Adrenal gland (tissue), 12 donors: ENCODE measurements around the gene IGSF22. TPM values are rescaled to one million over a fixed set of nuclear protein-coding genes. Genes with fewer than 3 reads are reported as not detected.
"Not testable (repeated sequence)": the region's sequence is repeated elsewhere in the genome, so short reads cannot be mapped to it uniquely, and the experiment has no call there.

Experiments used
- DNase-seq, 7 donors: peaks; one replicate each; pipeline ENCODE4 v3.0.0-alpha.2; 2019 to 2020
- H3K27ac ChIP-seq, 5 donors: fragments of 200-600 bp; sonication (generic) in 4 of 5; 1 replicate in 3 of 5; 2 replicates in 2 of 5; pipeline versions ENCODE4 v1.5.1 to v1.8.0; 2016 to 2020; ENCODE audit warnings: mild to moderate bottlenecking in 1 of 5
- H3K27me3 ChIP-seq: fragments of 200-600 bp; 2 replicates; pipeline ENCODE4 v1.8.0; 2021
- H3K36me3 ChIP-seq, 2 donors: fragments of 200-600 bp; replicated peaks in 1 of 2; 1 replicate in 1 of 2; 2 replicates in 1 of 2; pipeline versions ENCODE4 v1.5.1 to v1.8.0; 2018 to 2022
- H3K4me1 ChIP-seq, 2 donors: fragments of 200-600 bp; replicated peaks in 1 of 2; 1 replicate in 1 of 2; 2 replicates in 1 of 2; pipeline versions ENCODE4 v1.5.1 to v1.8.0; 2018 to 2021
- H3K4me3 ChIP-seq, 4 donors: fragments of 200-600 bp; sonication (generic) in 3 of 4; one replicate each; pipeline ENCODE4 v1.5.1; 2016 to 2018
- H3K9me3 ChIP-seq, 3 donors: fragments of 200-600 bp; sonication (generic) in 1 of 3; replicated peaks in 1 of 3; 1 replicate in 2 of 3; 2 replicates in 1 of 3; pipeline versions ENCODE4 v1.5.1 to v1.8.0; 2016 to 2021
- CTCF ChIP-seq, 6 experiments: fragments of 450-650 bp in 4 of 6; fragments of 200-600 bp in 2 of 6; sonication (generic) in 1 of 6; IDR thresholded peaks; 1 replicate in 5 of 6; 2 replicates in 1 of 6; pipeline versions ENCODE4 v1.5.1 to v1.8.0; 2016 to 2021; ENCODE audit warnings: antibody characterized with exemption in 6 of 6, mild to moderate bottlenecking in 2 of 6, moderate library complexity in 1 of 6
- POLR2A ChIP-seq, 2 donors: fragments of 450-650 bp; IDR thresholded peaks; one replicate each; pipeline ENCODE4 v1.6.1; 2017; ENCODE audit warnings: antibody characterized with exemption in 2 of 2, mild to moderate bottlenecking in 2 of 2, moderate library complexity in 1 of 2
- WGBS, 4 donors: extraction: QIAGEN DNeasy Blood & Tissue Kit in 2 of 4; methylation state at CpG; one replicate each; pipeline versions ENCODE4 v1.1.5 to v1.1.7; 2013 to 2017; 5-methylcytosine and 5-hydroxymethylcytosine counted together
- intact Hi-C, 2 donors: fragments of 100-400 bp; cut with DNase I; formaldehyde crosslinking; loops; one replicate each; pipeline versions ENCODE4 v1.14.1 to v1.15.0; 2022 to 2023
- polyA plus RNA-seq, 3 donors: library from polyadenylated mRNA; stranded (reverse); fragments of 200-250 nt in 2 of 3; fragments of 350-450 nt in 1 of 3; fragmentation: Illumina TruSeq in 1 of 3; extraction: RNeasy Lipid Tissue Mini Kit (QIAGEN cat#74804) in 1 of 3; gene quantifications; one replicate each; pipeline ENCODE4 v1.2.3, GENCODE V29; 2013 to 2014
- total RNA-seq, 9 donors: library from RNA; depleted of rRNA in 4 of 9; stranded (reverse); fragments of >200 nt in 4 of 9; fragments of 120-200 nt in 1 of 9; fragmentation: NEBNext Ultra II Directional in 1 of 9; extraction: Animal tissue kit (Norgen Biotek cat#: 25700) in 1 of 9; gene quantifications; one replicate each; pipeline versions ENCODE4 v1.1.0 to v1.2.4, GENCODE V29; 2013 to 2023
- donor health status: healthy with polysubstance abuse.
- donor health status: Bipolar disorder and iron deficiency.
- donor health status: DM: yes; HTN: yes; CAD: no.
- donor health status: DM: no; HTN: no; CAD: no.
- donor health status: DM: no; HTN: no; CAD: no.
- donor health status: DM: yes; HTN: yes; CAD: no.

The IGSF22 gene
- total and polyA plus RNA-seq, 12 donors, result 0.10 to 2.0 (median 0.97) TPM; not detected in 3

- Histone ChIP-seq H3K27ac (no peak overlapping the region), H3K9me3 (no peaks in the 10 kb centered on the region), H3K4me1 (no peaks in the 10 kb centered on the region), H3K36me3 (no peaks in the 10 kb centered on the region), H3K27me3 (no peaks in the 10 kb centered on the region), H3K4me3 (no peak overlapping the region)
- DNase-seq, result no peak
- TF ChIP-seq POLR2A (IDR thresholded peaks at IDR 0.05) (no peak), CTCF (IDR thresholded peaks at IDR 0.05) (no peak)
- 72 to 85% (median 82%) methylated on average over 2 of the region's 2 CpGs for WGBS, 4 donors
- intact Hi-C loops, result no loop called here
These were observed 54.7 kb downstream of the IGSF22 start for GRCh38 chr11:18671246-18671645.

- WGBS, 4 donors, result 65 to 84% (median 78%) methylated on average over 4 of the region's 4 CpGs
- Histone ChIP-seq H3K4me3 (no peak overlapping the region), H3K27me3 (no peaks in the 10 kb centered on the region), H3K9me3 (no peaks in the 10 kb centered on the region), H3K4me1 (no peaks in the 10 kb centered on the region), H3K27ac (no peak overlapping the region), H3K36me3 (no peaks in the 10 kb centered on the region)
- no peak for DNase-seq
- intact Hi-C loops, result no loop called here
- TF ChIP-seq POLR2A (IDR thresholded peaks at IDR 0.05) (no peak), CTCF (IDR thresholded peaks at IDR 0.05) (no peak)
These were observed 56.3 kb downstream of the IGSF22 start for GRCh38 chr11:18669711-18670110.

- 38 to 63% (median 50%) methylated on average over 2 of the region's 2 CpGs for WGBS, 4 donors
- H3K27me3 ChIP-seq, result no peaks in the 10 kb centered on the region
- no peak overlapping the region for H3K27ac ChIP-seq
- H3K36me3 ChIP-seq, result no peaks in the 10 kb centered on the region
- no peaks in the 10 kb centered on the region for H3K9me3 ChIP-seq
- no peak for DNase-seq
- H3K4me3 ChIP-seq, result no peak overlapping the region
- intact Hi-C loops, result no loop called here
- TF ChIP-seq POLR2A (IDR thresholded peaks at IDR 0.05) (no peak), CTCF (IDR thresholded peaks at IDR 0.05) (no peak)
- H3K4me1 ChIP-seq, result no peaks in the 10 kb centered on the region
These were observed 56.8 kb downstream of the IGSF22 start for GRCh38 chr11:18669219-18669596.

GRCh38 chr11:18668131-18668530 lies 57.9 kb downstream of the IGSF22 start:
- Histone ChIP-seq H3K4me1 (no peaks in the 10 kb centered on the region), H3K27me3 (no peaks in the 10 kb centered on the region), H3K27ac (no peak overlapping the region), H3K4me3 (no peak overlapping the region), H3K36me3 (no peaks in the 10 kb centered on the region), H3K9me3 (no peaks in the 10 kb centered on the region)
- WGBS, 4 donors, result 86 to 95% (median 91%) methylated on average over 4 of the region's 4 CpGs
- TF ChIP-seq POLR2A (IDR thresholded peaks at IDR 0.05), result no peak
- no peak for TF ChIP-seq CTCF (IDR thresholded peaks at IDR 0.05)
- DNase-seq, result no peak
- intact Hi-C loops, result no loop called here

- DNase-seq, H3K4me3 ChIP-seq, H3K9me3 ChIP-seq, H3K27me3 ChIP-seq, intact Hi-C loops, H3K27ac ChIP-seq, H3K4me1 ChIP-seq, H3K36me3 ChIP-seq: not testable (repeated sequence)
- 59 to 87% (median 69%) methylated on average over 10 of the region's 10 CpGs for WGBS, 4 donors
These were observed 60.6 kb downstream of the IGSF22 start for GRCh38 chr11:18665353-18665872.
